Neural cell (in vitro differentiated cells): Measurements from ENCODE around the gene YEATS4.

Source experiments
- EP300 ChIP-seq: fragments of 450-650 bp; conservative IDR thresholded peaks from 2 replicates; pipeline ENCODE4 v1.6.1; 2014; ENCODE audit warnings: antibody characterized with exemption, mild to moderate bottlenecking, moderate library complexity; ENCODE audit not compliant: poor library complexity, severe bottlenecking
- EZH2 ChIP-seq: fragments of 200-600, 300-800 bp; shearing (Covaris generic), sonication (generic); IDR thresholded peaks from 2 replicates; pipeline ENCODE4 v1.6.1; 2014; ENCODE audit warnings: antibody characterized with exemption, low read length, borderline replicate concordance, mild to moderate bottlenecking; ENCODE audit not compliant: insufficient read depth, poor library complexity, severe bottlenecking
- POLR2AphosphoS5 ChIP-seq: IDR thresholded peaks from 2 replicates; pipeline ENCODE4 v1.6.1; 2012
- RAD21 ChIP-seq: fragments of 450-650 bp; conservative IDR thresholded peaks from 2 replicates; pipeline ENCODE4 v1.6.1; 2014; ENCODE audit warnings: antibody characterized with exemption, mild to moderate bottlenecking, moderate library complexity
- TAF1 ChIP-seq: IDR thresholded peaks from 2 replicates; pipeline ENCODE4 v1.6.1; 2012; ENCODE audit warnings: low read depth
- TF ChIP-seq, protein P1 (sequence below): fragments of 450-650 bp; IDR thresholded peaks from 2 replicates; pipeline ENCODE4 v1.5.1; 2014; ENCODE audit warnings: antibody characterized with exemption, mild to moderate bottlenecking, moderate library complexity; ENCODE audit not compliant: poor library complexity, severe bottlenecking
- TF ChIP-seq, protein P2 (sequence below): IDR thresholded peaks from 2 replicates; pipeline ENCODE4 v1.6.1; 2012; ENCODE audit warnings: borderline replicate concordance

DNA sequence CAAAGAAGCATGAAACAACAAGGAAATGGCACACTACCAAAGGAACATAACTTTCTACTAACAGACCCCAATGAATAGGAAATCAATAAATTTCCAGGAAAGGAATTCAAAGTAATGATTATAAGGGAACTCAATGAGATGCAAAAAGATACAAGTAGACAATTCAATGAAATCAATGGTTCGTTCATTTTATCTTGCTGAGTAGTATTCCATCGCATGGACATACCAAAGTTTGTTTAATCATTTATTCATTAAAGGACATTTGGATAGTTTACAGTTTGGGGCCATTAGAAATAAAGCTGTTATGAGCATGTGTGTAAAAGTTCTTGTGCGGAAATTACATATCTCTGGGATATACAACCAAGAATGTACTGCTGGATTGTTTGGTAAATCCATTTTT lies 46.3 kb upstream of the YEATS4 start:
- TF ChIP-seq EP300 (no peak), RAD21 (no peak), TAF1 (no peak), POLR2AphosphoS5 (no peak), EZH2 (no peak)
- TF ChIP-seq, protein P1, sequence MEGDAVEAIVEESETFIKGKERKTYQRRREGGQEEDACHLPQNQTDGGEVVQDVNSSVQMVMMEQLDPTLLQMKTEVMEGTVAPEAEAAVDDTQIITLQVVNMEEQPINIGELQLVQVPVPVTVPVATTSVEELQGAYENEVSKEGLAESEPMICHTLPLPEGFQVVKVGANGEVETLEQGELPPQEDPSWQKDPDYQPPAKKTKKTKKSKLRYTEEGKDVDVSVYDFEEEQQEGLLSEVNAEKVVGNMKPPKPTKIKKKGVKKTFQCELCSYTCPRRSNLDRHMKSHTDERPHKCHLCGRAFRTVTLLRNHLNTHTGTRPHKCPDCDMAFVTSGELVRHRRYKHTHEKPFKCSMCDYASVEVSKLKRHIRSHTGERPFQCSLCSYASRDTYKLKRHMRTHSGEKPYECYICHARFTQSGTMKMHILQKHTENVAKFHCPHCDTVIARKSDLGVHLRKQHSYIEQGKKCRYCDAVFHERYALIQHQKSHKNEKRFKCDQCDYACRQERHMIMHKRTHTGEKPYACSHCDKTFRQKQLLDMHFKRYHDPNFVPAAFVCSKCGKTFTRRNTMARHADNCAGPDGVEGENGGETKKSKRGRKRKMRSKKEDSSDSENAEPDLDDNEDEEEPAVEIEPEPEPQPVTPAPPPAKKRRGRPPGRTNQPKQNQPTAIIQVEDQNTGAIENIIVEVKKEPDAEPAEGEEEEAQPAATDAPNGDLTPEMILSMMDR = no peak
- TF ChIP-seq, protein P2, sequence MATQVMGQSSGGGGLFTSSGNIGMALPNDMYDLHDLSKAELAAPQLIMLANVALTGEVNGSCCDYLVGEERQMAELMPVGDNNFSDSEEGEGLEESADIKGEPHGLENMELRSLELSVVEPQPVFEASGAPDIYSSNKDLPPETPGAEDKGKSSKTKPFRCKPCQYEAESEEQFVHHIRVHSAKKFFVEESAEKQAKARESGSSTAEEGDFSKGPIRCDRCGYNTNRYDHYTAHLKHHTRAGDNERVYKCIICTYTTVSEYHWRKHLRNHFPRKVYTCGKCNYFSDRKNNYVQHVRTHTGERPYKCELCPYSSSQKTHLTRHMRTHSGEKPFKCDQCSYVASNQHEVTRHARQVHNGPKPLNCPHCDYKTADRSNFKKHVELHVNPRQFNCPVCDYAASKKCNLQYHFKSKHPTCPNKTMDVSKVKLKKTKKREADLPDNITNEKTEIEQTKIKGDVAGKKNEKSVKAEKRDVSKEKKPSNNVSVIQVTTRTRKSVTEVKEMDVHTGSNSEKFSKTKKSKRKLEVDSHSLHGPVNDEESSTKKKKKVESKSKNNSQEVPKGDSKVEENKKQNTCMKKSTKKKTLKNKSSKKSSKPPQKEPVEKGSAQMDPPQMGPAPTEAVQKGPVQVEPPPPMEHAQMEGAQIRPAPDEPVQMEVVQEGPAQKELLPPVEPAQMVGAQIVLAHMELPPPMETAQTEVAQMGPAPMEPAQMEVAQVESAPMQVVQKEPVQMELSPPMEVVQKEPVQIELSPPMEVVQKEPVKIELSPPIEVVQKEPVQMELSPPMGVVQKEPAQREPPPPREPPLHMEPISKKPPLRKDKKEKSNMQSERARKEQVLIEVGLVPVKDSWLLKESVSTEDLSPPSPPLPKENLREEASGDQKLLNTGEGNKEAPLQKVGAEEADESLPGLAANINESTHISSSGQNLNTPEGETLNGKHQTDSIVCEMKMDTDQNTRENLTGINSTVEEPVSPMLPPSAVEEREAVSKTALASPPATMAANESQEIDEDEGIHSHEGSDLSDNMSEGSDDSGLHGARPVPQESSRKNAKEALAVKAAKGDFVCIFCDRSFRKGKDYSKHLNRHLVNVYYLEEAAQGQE = no peak
